ENCODE data around the gene SP2.
"Not testable (repeated sequence)": the region's sequence is repeated elsewhere in the genome, so short reads cannot be mapped to it uniquely, and the experiment has no call there.

Gene SP2

DNA sequence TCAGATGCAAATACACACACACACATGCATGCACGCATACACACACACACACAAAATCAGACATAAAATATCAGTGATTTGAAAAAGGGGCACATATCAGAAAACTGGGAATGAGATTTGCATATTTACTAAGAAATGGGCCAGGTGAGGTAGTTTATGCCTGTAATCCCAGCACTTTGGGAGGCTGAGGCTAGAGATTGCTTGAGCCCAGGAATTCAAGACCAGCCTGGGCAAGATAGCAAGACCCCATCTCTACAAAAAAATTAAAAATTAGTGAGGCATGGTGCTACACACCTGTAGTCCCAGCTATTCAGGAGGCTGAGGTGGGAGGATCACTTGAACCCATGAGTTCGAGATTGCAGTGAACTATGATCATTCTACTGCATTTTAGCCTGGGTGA is 23.0 kb downstream of the SP2 start:
- no peak for DNase-seq (ENCODE audit: low spot score)

DNA sequence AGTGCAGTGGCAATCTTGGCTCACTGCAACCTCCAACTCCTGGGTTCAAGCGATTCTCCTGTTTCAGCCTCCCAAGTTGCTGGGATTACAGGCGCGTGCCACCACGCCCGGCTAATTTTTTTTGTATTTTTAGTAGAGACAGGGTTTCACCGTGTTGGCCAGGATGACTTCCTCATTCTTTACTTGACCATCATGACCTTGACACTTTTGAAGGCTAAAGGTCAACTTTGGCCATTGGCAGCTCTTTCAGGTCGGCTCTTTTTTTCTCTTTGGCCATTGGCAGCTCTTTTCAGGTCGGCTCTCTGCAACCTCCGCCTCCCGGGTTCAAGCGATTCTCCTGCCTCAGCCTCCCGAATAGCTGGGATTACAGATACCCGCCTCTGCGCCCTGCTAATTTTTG is 23.9 kb downstream of the SP2 start:
- not testable (repeated sequence) for DNase-seq (ENCODE audit: low spot score)

DNA sequence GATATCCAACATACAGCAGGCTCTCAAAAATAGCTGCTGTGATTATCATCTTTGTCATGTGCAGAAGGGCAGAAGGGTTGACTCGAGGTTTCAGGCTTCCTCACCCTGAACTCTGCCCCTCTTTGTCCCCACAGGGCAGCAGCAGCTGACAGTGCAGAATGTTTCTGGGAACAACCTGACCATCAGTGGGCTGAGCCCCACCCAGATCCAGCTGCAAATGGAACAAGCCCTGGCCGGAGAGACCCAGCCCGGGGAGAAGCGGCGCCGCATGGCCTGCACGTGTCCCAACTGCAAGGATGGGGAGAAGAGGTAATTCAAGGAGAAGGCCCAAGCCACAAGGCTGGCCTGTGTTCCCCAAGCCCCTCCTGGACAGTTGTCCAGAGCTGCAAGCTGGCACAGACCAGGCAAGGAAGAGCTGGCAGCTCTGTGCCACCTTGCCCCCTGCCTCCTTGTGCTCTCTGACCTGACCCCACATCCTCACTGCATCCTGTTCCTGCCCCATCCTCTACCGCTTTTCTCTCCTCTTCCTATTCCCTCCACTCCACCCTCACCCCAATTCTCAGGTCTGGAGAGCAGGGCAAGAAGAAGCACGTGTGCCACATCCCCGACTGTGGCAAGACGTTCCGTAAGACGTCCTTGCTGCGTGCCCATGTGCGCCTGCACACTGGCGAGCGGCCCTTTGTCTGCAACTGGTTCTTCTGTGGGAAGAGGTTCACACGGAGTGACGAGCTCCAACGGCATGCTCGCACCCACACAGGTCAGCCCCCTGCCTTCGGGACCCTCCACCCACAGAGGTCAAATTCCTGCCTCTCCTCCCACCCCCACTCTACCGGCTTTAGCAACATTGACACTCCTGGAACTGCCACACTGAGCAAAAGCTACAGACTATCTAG is 29.0 kb downstream of the SP2 start:
- DNase-seq (ENCODE audit: low spot score) = no peak

DNA sequence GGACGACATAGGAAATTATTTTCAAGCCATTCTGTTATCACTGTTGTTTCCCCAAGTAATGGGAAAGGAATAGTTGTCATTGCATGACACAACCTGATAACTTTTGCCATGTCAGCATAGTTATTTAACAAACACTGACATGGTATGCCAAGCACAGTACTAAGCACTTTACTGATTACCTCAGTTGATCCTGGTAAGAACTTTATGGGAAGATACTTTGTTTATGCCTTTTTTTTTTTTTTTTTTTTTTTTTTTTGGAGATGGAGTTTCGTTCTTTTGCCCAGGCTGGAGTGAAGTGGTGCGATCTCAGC is 29.6 kb downstream of the SP2 start:
- no peak for DNase-seq (ENCODE audit: low spot score)

DNA sequence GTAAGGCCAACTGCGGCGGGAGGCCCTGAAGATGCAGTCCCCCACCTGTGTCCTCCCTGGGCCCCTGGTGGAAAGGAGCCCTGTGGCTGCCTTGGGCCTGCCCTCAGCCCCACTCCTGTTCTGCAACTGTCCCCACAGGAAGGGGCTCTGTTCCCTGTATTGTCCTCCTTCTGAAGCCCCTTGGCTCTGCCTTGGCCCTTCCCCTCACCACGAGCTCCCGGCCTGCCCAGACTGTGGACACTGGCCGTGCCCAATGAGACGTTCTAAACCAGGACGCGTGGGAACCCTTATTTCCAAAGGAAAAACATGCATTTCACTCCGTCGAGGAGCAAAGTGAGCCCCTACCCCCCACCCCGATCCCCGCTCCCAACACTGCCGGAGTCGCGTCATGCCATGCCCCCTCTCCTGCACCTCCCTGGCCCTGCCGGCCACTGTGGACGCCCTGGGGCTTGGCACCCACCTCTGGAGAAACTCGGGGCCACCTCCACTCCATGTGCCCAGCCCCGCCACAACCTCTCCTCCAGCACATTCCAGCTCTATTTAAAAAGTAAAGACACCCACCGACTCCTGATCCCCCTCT is 31.9 kb downstream of the SP2 start:
- DNase-seq (ENCODE audit: low spot score) = no peak

DNA sequence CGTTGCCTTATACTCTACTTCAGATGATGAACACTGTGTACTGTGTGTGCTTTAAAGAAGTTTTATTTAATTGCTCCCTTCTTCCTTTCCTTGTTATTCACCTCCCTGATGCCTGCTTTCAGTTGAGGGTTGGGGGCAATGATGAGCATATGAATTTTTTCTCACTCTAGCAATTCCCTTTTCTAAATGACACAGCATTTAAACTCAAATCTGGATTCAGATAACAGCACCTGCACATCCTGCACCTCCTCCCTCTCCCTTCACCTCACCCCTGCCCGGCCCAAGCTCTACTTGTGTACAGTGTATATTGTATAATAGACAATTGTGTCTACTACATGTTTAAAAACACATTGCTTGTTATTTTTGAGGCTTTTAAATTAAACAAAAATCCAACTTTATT is 32.4 kb downstream of the SP2 start:
- no peak for DNase-seq (ENCODE audit: low spot score)

DNA sequence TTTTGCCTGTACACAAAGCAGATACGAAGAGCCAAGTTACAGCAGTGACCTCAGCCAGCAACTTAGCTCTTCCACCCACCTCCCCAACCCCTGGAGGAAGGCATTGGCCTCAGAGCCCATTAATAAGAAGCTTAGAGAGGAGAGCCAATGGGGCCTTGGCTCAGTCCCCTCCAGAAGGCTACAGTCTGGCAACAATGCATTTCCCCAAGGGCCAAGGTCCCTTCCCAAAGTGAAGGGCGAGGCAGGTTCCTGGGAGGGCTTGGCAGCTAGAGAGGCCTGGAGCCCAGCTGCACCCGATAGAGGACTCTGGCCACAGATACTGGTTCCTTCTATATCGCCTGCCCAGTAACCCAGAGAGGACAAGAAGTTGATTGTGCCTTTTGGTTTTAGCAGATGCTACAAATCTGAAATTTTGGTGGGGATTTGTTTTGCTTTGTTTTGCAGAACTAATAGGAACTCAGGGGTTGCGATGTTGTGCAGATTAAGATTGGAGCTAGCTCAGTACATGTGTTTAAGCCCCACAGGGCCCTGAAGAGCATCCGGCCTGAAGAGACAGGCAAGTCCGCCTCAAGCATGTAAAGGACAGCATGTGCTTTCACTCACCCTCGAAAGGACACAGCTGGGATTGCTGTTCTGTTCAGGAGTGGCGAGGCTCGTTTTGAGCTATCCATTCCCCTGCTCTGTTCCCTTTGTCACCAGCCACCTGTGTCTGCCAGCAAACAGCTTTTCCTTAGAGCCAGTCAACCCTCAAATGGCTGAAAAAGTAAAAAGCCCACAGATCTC is 33.4 kb downstream of the SP2 start:
- no peak for DNase-seq (ENCODE audit: low spot score)

DNA sequence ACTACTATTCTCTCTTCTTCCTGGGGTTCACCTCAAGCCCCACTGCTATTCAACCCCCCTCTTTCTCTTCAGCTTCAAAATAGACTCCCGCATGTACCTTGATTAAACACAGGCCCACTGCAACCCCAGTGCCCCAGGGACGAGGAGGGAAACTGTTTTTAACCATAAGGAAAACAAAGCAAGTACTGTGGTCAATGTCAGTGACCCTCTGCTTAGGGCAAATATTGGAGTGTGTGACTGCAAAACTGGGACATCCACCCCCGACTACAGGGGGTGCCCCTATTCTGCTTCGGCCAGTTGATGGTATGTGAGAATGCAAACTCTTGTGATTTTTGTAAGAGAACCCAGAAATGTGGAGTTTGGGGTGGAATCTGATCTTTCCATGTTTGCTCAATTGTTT is 35.8 kb downstream of the SP2 start:
- DNase-seq (ENCODE audit: low spot score) = no peak

DNA sequence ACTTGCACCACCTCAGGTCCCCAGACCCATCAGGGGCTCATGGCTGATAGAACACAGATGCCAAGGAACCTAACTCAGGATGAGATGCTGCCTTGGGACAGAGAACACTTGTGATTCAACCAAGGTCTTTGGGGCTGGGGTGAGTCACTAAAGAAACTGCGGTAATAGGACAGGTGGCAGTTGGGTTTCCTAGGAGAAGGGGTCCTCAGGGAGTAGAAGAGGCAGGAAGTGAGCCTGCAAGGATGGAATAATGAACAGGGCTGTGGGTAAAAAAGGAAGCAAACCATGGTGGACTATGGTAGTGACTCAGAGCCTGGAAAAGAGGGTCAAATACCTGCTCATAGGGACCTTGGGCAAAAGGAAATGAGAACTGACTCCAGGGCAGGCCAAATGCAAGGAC is 38.8 kb downstream of the SP2 start:
- DNase-seq (ENCODE audit: low spot score) = no peak

DNA sequence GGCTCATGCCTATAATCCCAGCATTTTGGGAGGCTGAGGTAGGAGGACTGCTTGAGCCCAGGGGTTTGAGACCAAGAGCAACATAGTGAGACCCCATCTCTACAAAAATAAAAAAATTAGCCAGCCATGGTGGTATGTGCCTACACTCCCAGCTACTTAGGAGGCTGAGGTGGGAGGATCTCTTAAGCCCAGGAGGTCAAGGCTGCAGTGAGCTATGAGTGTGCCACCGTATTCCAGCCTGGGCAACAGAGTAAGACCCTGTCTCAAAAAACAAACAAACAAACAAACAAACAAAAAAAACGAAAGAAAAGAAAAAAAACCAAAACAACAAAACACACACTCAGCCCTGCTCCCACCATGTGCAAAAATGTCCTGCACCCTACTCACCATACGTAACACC is 39.4 kb downstream of the SP2 start:
- DNase-seq (ENCODE audit: low spot score) = not testable (repeated sequence)

DNA sequence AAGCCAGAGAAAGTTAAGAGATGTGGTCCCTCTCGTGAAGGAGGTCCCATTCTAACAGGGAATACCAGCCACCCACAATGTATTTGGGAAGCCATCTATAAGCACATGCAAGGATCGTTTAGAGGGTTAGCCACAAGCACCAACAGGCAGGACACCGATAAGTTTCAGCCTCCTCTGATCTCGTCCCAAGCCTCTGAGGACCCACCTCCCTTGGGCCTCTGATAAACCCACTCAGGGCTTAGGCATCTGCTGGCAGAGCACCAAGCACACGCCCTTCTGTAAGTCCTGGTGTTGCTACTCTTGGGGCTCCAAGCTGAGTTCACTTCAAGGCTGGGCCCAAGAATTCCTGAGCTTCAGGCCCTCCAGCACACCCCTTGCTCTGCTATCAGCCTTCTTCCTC is 39.9 kb downstream of the SP2 start:
- no peak for DNase-seq (ENCODE audit: low spot score)

DNA sequence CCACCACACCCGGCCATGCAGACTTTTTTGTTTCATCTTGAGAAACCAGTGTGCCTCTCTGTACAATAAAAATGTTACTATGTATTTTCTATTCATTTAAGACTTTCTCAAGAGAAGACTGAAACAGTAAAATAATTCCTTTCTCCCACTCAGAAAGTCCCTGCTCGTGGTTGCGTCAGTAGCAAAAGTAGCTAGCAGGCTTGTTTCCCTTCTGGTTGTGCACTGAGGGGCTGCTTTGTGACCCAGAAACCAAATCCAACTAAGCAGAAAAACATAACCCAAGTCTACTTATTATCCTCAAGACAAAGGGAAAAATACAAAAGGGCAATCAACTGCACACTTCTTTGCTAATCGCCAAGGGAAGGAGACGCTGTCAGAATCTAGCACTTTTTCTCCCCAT is 41.9 kb downstream of the SP2 start:
- no peak for DNase-seq (ENCODE audit: low spot score)

DNA sequence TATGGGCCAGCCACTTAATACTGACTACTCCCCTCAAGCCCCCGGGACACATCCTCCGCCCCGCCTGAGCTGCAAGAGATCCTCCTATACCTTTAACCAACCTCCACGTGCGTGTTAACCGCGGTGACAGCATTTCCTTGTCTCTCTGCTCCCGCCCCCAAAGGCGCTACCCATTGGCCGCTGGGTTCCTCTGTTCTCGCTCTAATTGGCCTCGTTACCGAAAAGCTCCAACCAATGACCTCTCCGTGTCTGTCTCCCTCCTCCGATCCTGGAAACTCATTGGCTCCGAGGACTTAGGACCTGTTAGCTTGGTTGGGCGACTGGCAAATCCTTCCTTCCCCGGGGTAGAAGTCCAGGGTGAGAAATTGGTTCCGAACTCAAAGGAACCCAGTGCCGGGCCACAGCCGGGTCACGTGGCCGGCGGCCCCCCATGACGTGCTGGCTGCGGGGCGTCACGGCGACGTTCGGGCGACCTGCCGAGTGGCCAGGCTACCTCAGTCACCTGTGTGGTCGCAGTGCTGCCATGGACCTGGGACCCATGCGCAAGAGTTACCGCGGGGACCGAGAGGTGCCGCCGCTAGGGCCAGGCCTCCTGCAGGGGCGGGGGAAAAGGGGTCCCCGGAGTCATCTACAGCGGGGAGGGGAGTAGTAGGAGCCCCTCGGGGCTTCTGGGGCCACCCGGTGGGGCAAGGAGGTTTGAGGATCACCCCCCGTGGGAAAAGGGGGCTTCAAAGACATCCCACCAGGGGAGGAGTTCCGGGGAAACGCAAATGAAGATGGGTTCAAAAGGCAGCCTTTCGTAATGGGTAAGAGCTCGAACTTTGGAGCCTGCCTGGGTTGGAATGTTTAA is 45.4 kb downstream of the SP2 start, which contains the start of gene PNPO:
Gene PNPO (plus strand): TSS at position 326 of the 850 bp plus-strand sequence. CDS start 105 bp downstream, at position 431.
- DNase-seq (ENCODE audit: low spot score) = peak; percentile 100

DNA sequence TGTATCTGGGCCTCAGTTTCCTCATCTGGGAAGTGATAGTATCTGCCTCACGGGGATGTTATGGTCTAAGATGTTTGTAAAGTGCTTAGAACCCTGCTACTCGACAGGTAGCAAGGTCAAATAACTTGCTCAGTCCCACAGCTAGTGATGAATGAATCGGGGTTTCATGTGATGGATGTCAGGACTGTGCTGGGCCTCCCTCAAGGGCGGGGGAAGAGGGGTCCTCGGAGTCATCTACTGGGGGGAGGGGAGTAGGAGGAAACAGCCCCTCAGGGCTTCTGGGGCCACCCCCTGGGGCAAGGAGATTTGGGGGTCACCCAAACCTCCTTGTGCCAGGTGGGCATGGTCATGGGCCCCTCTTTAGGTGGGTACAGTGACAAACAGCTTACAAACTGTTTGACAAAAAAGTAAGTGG is 46.1 kb downstream of the SP2 start:
- no peak for DNase-seq (ENCODE audit: low spot score)

DNA sequence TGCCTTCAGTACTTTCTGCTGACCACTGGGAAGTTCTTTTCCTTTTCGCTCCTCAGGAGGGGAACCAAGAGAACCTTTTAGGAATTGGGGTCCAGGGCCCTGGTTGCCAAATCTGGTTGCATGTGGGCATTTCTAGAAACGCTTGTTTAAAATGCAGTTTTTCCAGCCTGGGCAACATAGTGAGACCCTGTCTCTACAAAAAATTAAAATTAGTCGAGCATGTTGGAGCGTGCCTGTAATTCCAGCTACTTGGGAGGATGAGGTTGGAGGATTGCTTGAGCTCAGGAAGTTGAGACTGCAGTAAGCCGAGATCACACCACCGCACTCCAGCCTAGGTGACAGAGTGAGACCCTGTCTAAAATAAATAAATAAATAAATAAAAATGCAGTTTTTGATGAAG is 46.5 kb downstream of the SP2 start:
- no peak for DNase-seq (ENCODE audit: low spot score)

DNA sequence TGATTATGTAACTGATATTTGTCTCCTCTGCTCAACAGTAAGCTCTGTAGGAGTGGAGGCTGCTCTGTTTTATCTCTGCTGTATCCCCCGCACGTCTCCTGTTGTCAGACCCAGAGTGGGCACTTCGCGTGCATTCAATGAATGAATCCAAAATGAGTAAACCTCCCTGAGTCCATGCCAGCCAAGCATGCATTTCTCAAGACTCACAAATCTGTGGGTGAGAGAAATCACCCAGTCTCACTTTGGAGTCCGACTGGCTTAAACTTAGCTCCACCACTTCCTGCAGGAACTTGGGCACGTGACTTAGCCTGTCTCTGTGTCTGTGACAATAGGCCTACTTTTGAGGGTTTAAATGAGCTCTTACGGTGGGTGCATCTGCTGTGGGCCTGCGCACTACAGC is 49.0 kb downstream of the SP2 start:
- DNase-seq (ENCODE audit: low spot score) = no peak

DNA sequence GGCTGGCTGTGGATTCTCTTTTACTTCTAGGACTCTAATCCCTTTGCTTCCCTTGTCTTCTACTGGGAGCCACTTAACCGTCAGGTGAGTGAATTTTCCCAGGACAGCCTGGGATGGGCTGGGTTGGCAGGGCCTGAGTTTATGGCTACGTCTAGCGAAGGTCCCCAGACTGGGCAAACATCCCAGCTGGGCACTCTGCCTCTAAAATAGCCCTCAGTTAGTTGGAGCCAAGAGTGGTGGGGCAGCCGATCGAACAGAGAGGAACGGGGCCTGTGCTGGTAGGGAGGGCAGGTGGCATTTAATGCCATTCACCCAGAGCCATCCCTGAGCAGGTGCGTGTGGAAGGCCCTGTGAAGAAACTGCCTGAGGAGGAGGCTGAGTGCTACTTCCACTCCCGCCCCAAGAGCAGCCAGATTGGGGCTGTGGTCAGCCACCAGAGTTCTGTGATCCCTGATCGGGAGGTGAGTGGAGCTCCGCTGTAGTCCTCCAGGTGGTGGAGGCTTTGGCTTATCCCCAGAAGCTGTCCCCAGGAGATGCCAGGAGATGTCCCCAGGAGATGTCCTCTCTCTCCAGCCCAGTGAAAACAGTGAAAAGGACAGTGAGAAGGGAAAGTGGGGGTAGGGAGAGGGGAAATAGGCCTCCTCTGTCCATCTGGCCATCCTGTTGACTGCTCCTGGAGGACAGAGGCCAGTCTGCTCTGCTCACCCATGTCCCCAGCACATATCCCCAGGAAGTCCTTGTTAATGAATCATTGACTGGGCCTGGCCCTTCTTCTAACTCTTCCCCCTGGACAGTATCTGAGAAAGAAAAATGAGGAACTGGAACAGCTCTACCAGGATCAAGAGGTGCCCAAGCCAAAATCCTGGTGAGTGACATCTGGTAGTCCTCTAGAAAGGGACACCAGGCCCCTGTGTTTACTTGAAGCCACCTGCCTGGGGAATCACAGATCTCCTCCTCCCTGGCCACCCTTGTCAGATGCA is 49.8 kb downstream of the SP2 start:
- peak; percentile 86 for DNase-seq (ENCODE audit: low spot score)

DNA sequence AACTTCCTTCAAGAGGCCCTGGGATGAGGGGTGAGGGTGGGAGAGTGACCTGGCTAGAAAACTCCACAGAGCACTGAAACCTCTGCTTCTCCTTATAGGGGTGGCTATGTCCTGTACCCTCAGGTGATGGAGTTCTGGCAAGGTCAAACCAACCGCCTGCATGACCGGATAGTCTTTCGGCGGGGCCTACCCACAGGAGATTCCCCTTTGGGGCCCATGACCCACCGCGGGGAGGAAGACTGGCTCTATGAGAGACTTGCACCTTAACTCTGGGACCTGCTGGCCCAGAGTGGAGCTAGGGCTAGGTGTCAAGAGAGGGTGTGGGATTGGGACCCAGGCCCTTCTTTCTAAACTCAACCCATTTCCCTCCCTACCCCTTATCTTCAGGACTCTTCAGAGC is 50.5 kb downstream of the SP2 start:
- no peak for DNase-seq (ENCODE audit: low spot score)

DNA sequence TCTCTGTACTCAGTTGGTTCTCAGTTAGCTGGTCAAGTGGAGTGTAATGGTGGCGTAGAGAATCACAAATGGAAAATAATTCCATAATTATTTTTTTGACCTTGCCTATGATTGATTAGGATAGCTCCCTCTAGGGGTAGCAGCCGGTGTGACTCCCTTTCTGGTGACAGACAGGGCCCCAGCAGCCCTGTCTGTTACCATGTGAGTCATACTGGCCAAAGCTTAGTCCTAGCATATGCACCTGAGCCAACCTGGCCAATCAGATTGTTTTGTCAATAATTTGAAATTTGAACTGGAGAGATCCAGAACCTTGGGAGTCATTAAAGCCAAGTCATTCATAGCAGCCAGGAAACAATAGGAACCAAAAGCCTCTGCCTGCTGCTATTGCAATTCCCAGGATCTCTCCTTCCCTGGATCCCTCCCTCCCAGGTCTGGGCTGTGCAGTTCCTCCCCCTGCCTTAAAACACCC is 50.9 kb downstream of the SP2 start:
- DNase-seq (ENCODE audit: low spot score) = peak; percentile 63

DNA sequence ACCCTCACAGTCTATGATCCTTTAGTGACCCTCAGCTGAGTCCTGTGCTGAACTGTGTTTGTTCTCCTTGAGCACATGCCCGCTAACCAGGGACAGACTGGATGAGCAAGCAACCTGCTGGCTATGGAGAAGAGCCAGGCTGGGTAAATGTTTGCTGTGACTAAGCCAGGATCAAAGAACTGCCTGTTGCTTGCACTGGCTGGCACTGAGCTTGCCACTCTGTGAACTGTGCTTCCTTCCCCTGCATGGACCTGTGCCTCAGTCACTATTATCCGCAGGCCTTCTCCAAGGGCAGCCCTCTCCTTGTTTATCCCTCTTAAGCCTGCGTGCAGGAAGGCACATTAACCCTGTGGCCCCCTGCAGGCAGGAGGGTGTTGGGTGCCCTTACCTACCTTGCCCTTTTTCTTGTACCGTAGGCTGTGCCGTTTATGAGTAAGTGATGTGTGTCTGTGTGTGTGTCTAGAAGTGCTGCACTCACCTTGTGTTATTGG is 52.7 kb downstream of the SP2 start:
- peak; percentile 87 for DNase-seq (ENCODE audit: low spot score)

Data from cerebellar cortex (tissue), 1 donor.